ENCODE data around the gene ARL5C.

DNA sequence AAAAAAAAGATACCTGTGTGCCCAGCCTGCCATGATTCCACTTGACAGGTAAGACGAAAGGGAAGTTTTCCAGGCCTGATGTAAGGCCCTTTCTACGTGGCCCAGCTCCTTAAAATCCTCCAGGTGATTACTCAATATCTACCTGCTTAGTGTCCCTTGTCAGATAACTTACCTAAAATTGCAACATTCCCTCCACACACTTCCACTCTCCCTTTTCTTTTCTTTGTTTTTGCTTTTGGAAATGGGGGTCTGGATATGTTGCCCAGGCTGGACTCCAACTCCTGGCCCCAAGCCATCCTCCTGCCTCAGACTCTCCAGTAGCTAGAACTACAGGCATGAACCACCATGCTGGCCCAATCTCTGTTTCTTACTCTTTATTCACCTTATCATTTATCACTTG, 7.3 kb downstream of the ARL5C start:
- no peak for TF ChIP-seq GATA2 (IDR thresholded peaks at IDR 0.05; ENCODE audit: low read depth, low read length)
- TF ChIP-seq GATA3 (IDR thresholded peaks at IDR 0.05; ENCODE audit: low read depth, low read length): no peak

All from SH-SY5Y (cell line).